PC-3 (cell line): ENCODE measurements around the gene CSMD2. TPM values are rescaled to one million over a fixed set of nuclear protein-coding genes. Genes with fewer than 3 reads are reported as not detected.
"Not testable (repeated sequence)": the region's sequence is repeated elsewhere in the genome, so short reads cannot be mapped to it uniquely, and the experiment has no call there.

ENCODE experiments used
- ATAC-seq: fragments of 200-7000 bp; cut with Tn5 transposase; 2 replicates; pipeline ENCODE4 v1.9.1; 2020; ENCODE audit warnings: mild to moderate bottlenecking, moderate library complexity
- BruUV-seq: library from RNA; stranded (reverse); fragments of 400-500 nt; replicated peaks from 2 replicates; lab custom pipeline; 2021; lab: Mats Ljungman, UMichigan
- CTCF ChIA-PET: fragments of 300-600 bp; sonication (Branson Sonifier 250); formaldehyde crosslinking; loops from one replicate; lab custom pipeline; 2022; ENCODE audit warnings: antibody characterized with exemption; lab: Charles Lee
- POLR2A ChIA-PET: fragments of 300-600 bp; sonication (Branson Sonifier 250); formaldehyde crosslinking; loops from one replicate; lab custom pipeline; 2022; ENCODE audit warnings: antibody characterized with exemption; ENCODE audit not compliant: unreplicated experiment; lab: Charles Lee
- DNase-seq: peaks from one replicate; pipeline ENCODE4 v3.0.0-alpha.2; 2015
- H2AFZ ChIP-seq: fragments of 300-600 bp; sonication (generic); 2 replicates; pipeline ENCODE4 v1.6.0; 2016; ENCODE audit warnings: antibody characterized with exemption, low read length
- H3F3A ChIP-seq: fragments of 300-600 bp; sonication (generic); one replicate; pipeline ENCODE4 v1.6.0; 2017; ENCODE audit warnings: antibody characterized with exemption, low read length, control low read depth, mild to moderate bottlenecking; ENCODE audit not compliant: unreplicated experiment
- H3K27ac ChIP-seq: fragments of 300-600 bp; sonication (generic); 2 replicates; pipeline ENCODE4 v1.5.1; 2016; ENCODE audit warnings: mild to moderate bottlenecking, low read length
- H3K27me3 ChIP-seq: fragments of 300-600 bp; sonication (generic); 2 replicates; pipeline ENCODE4 v1.6.1; 2016; ENCODE audit warnings: low read length, mixed read lengths
- H3K36me3 ChIP-seq: fragments of 300-600 bp; sonication (generic); 2 replicates; pipeline ENCODE4 v1.6.1; 2016; ENCODE audit warnings: low read depth, mixed run types, low read length, mixed read lengths
- H3K4me1 ChIP-seq: fragments of 300-600 bp; sonication (generic); 2 replicates; pipeline ENCODE4 v1.5.1; 2016; ENCODE audit warnings: low read length; ENCODE audit not compliant: insufficient read depth
- H3K4me2 ChIP-seq: fragments of 300-600 bp; sonication (generic); 2 replicates; pipeline ENCODE4 v1.6.0; 2016; ENCODE audit warnings: low read length
- H3K4me3 ChIP-seq: fragments of 300-600 bp; sonication (generic); 2 replicates; pipeline ENCODE4 v1.5.1; 2016; ENCODE audit warnings: mild to moderate bottlenecking, low read length, mixed read lengths
- H3K79me2 ChIP-seq: fragments of 300-600 bp; sonication (generic); 2 replicates; pipeline ENCODE4 v1.6.1; 2017; ENCODE audit warnings: low read length, mixed read lengths
- H3K9ac ChIP-seq: fragments of 300-600 bp; sonication (generic); 2 replicates; pipeline ENCODE4 v1.6.0; 2016; ENCODE audit warnings: mild to moderate bottlenecking, low read length
- H3K9me2 ChIP-seq: fragments of 300-600 bp; sonication (generic); replicated peaks from 2 replicates; pipeline ENCODE4 v1.6.1; 2016; ENCODE audit warnings: mixed run types, low read length, mixed read lengths
- H3K9me3 ChIP-seq: fragments of 300-600 bp; sonication (generic); 2 replicates; pipeline ENCODE4 v1.6.1; 2016; ENCODE audit warnings: low read length, mixed read lengths
- H4K20me1 ChIP-seq: fragments of 300-600 bp; sonication (generic); 2 replicates; pipeline ENCODE4 v1.6.1; 2016; ENCODE audit warnings: low read length, mixed read lengths
- CTCF ChIP-seq: fragments of 300-600 bp; sonication (generic); conservative IDR thresholded peaks from 2 replicates; pipeline ENCODE4 v1.5.1; 2017; ENCODE audit warnings: antibody characterized with exemption, low read depth, mild to moderate bottlenecking, low read length
- EZH2 ChIP-seq: fragments of 300-600 bp; sonication (generic); IDR thresholded peaks from one replicate; pipeline ENCODE4 v1.6.1; 2017; ENCODE audit warnings: antibody characterized with exemption, mild to moderate bottlenecking, low read length; ENCODE audit not compliant: unreplicated experiment
- EZH2phosphoT487 ChIP-seq: fragments of 300-600 bp; sonication (generic); IDR thresholded peaks from 2 replicates; pipeline ENCODE4 v1.6.1; 2018; ENCODE audit warnings: mild to moderate bottlenecking, antibody characterized with exemption, low read length, borderline replicate concordance
- intact Hi-C: fragments of 100-400 bp; cut with micrococcal nuclease; formaldehyde crosslinking; loops from 2 replicates; pipeline ENCODE4 v1.9.0; 2023
- total RNA-seq: library from RNA; depleted of rRNA; stranded (reverse); fragments of >200 nt; gene quantifications from 2 replicates; pipeline ENCODE4 v1.2.3, GENCODE V29; 2014

CSMD2 gene
- total RNA-seq, 1 experiment from 2014 or later, result not detected

GRCh38 chr1:34188985-34189384, 24.0 kb upstream of the CSMD2 start:
- Histone ChIP-seq H3K4me2 (no peak overlapping the region), H3K27me3 (peaks cover 6% of the 10 kb centered on the region; the same call in 1 of the 2 replicates), H3K4me3 (no peak overlapping the region), H3K27ac (no peak overlapping the region), H4K20me1 (no peaks in the 10 kb centered on the region), H3K79me2 (no peaks in the 10 kb centered on the region), H3F3A (no peaks in the 10 kb centered on the region), H3K4me1 (no peaks in the 10 kb centered on the region), H2AFZ (no peak overlapping the region), H3K9me3 (0 out of 2 replicates have a peak, but pooled peaks cover 3% of the 10 kb centered on the region), H3K36me3 (no peaks in the 10 kb centered on the region), H3K9ac (no peak overlapping the region), H3K9me2 (no peaks in the 10 kb centered on the region)
- no TSS peak for BruUV-seq
- no peak for TF ChIP-seq CTCF
- no peak for TF ChIP-seq EZH2phosphoT487
- no peak for TF ChIP-seq EZH2
- ATAC-seq, result no peak
- no peak for DNase-seq
- ChIA-PET POLR2A (no interaction called here), CTCF (no interaction called here)
- intact Hi-C loops, result no loop called here

- Histone ChIP-seq H3K9me2 (no peaks in the 10 kb centered on the region), H3K79me2 (no peaks in the 10 kb centered on the region), H3K4me3 (no peak overlapping the region), H3K9ac (no peak overlapping the region), H3F3A (no peaks in the 10 kb centered on the region), H3K27ac (no peak overlapping the region), H3K4me1 (no peaks in the 10 kb centered on the region), H3K36me3 (no peaks in the 10 kb centered on the region), H3K27me3 (peaks cover 7% of the 10 kb centered on the region; the same call in 1 of the 2 replicates), H3K4me2 (no peak overlapping the region), H2AFZ (no peak overlapping the region), H3K9me3 (0 out of 2 replicates have a peak, but pooled peaks cover 3% of the 10 kb centered on the region), H4K20me1 (no peaks in the 10 kb centered on the region)
- BruUV-seq, result no TSS peak
- POLR2A ChIA-PET, result no interaction called here
- intact Hi-C loops, result no loop called here
- CTCF ChIA-PET, result no interaction called here
- no peak for ATAC-seq
- no peak for DNase-seq
- TF ChIP-seq CTCF (no peak), EZH2 (no peak), EZH2phosphoT487 (no peak)
Measured at GRCh38 chr1:34188418-34188817, 23.4 kb upstream of the CSMD2 start.

- Histone ChIP-seq H3F3A (no peaks in the 10 kb centered on the region), H3K36me3 (no peaks in the 10 kb centered on the region), H4K20me1 (no peaks in the 10 kb centered on the region), H2AFZ (no peak overlapping the region), H3K27me3 (peaks cover 7% of the 10 kb centered on the region; the same call in 1 of the 2 replicates), H3K4me2 (no peak overlapping the region), H3K9me3 (0 out of 2 replicates have a peak, but pooled peaks cover 3% of the 10 kb centered on the region), H3K4me3 (no peak overlapping the region), H3K79me2 (no peaks in the 10 kb centered on the region), H3K9ac (no peak overlapping the region), H3K27ac (no peak overlapping the region), H3K4me1 (no peaks in the 10 kb centered on the region), H3K9me2 (no peaks in the 10 kb centered on the region)
- CTCF ChIA-PET, result no interaction called here
- POLR2A ChIA-PET, result no interaction called here
- ATAC-seq, result no peak
- no TSS peak for BruUV-seq
- intact Hi-C loops, result no loop called here
- TF ChIP-seq EZH2phosphoT487 (no peak), CTCF (no peak)
- no peak for DNase-seq
Measured at GRCh38 chr1:34186741-34187494, 21.9 kb upstream of the CSMD2 start.

GRCh38 chr1:34183381-34183780, 18.4 kb upstream of the CSMD2 start:
- H3F3A ChIP-seq, H3K4me3 ChIP-seq, H3K27ac ChIP-seq, H3K27me3 ChIP-seq, DNase-seq, H3K9ac ChIP-seq, H3K36me3 ChIP-seq, BruUV-seq, ATAC-seq, H3K79me2 ChIP-seq, CTCF ChIA-PET, intact Hi-C loops, H3K4me2 ChIP-seq, H3K4me1 ChIP-seq, POLR2A ChIA-PET, H4K20me1 ChIP-seq, H3K9me3 ChIP-seq, H3K9me2 ChIP-seq, H2AFZ ChIP-seq: not testable (repeated sequence)
